H1 (cell line): ENCODE data around the gene C19orf25. TPM values are rescaled to one million over a fixed set of nuclear protein-coding genes. Genes with fewer than 3 reads are reported as not detected.

Source experiments
- CTCF ChIA-PET: fragments of 300-600 bp; sonication (Branson Sonifier 250); formaldehyde crosslinking; loops from one replicate; lab custom pipeline; 2021; ENCODE audit not compliant: partially characterized antibody; lab: Charles Lee
- POLR2A ChIA-PET: fragments of 300-600 bp; sonication (Branson Sonifier 250); formaldehyde crosslinking; loops from one replicate; lab custom pipeline; 2021; ENCODE audit warnings: inconsistent platforms; ENCODE audit not compliant: partially characterized antibody; lab: Charles Lee
- DNase-seq, 2 experiments: peaks; one replicate each; pipeline versions ENCODE4 v3.0.0 to v3.0.0-alpha.2; 2010 to 2022; ENCODE audit warnings: low spot score in 2 of 2, low read depth in 1 of 2, mixed read lengths in 1 of 2
- FAIRE-seq: peaks from 2 replicates; lab custom pipeline; 2011; peaks lifted over from hg19 to GRCh38; lab: Jason Lieb, UNC
- H2AFZ ChIP-seq: 2 replicates; pipeline ENCODE4 v1.8.1; 2012; ENCODE audit warnings: low read length, inconsistent platforms
- H2AK5ac ChIP-seq: 2 replicates; pipeline ENCODE4 v1.6.1; 2013; ENCODE audit warnings: low read depth, low read length
- H2BK120ac ChIP-seq: replicated peaks from 2 replicates; pipeline ENCODE3; 2013; ENCODE audit warnings: low read depth, low read length, inconsistent platforms
- H2BK12ac ChIP-seq: 2 replicates; pipeline ENCODE4 v1.6.1; 2013; ENCODE audit warnings: low read depth, low read length
- H2BK15ac ChIP-seq: 2 replicates; pipeline ENCODE4 v1.6.1; 2013; ENCODE audit warnings: low read length
- H2BK20ac ChIP-seq: 2 replicates; pipeline ENCODE4 v1.6.1; 2013; ENCODE audit warnings: low read length
- H2BK5ac ChIP-seq: 2 replicates; pipeline ENCODE4 v1.6.1; 2013; ENCODE audit warnings: low read depth, low read length
- H3K14ac ChIP-seq: 2 replicates; pipeline ENCODE4 v1.6.1; 2013; ENCODE audit warnings: inconsistent platforms; ENCODE audit not compliant: insufficient read length
- H3K18ac ChIP-seq: 2 replicates; pipeline ENCODE4 v1.6.1; 2013; ENCODE audit warnings: low read length; ENCODE audit errors: extremely low read depth
- H3K23ac ChIP-seq: 2 replicates; pipeline ENCODE4 v1.6.1; 2013; ENCODE audit warnings: inconsistent platforms; ENCODE audit not compliant: insufficient read length
- H3K23me2 ChIP-seq: 2 replicates; pipeline ENCODE4 v1.6.1; 2013; ENCODE audit warnings: low read depth, low read length
- H3K27ac ChIP-seq: 2 replicates; pipeline ENCODE4 v1.6.1; 2011; ENCODE audit warnings: low read depth, low read length, inconsistent platforms
- H3K27me3 ChIP-seq, 4 experiments: replicated peaks in 1 of 4; 1 replicate in 1 of 4; 2 replicates in 3 of 4; pipeline versions ENCODE4 v1.6.1 to v1.8.1; 2011 to 2013; ENCODE audit warnings: low read length in 3 of 4, mild to moderate bottlenecking in 3 of 4, inconsistent platforms in 2 of 4, mixed read lengths in 2 of 4, moderate library complexity in 1 of 4; ENCODE audit not compliant: control insufficient read depth in 3 of 4, insufficient read depth in 3 of 4; ENCODE audit errors: extremely low read depth in 1 of 4
- H3K36me3 ChIP-seq, 4 experiments: 2 replicates each; pipeline versions ENCODE4 v1.6.1 to v1.8.1; 2011 to 2013; ENCODE audit warnings: mild to moderate bottlenecking in 4 of 4, low read length in 3 of 4, moderate library complexity in 2 of 4, control low read depth in 1 of 4, inconsistent platforms in 1 of 4; ENCODE audit not compliant: insufficient read depth in 4 of 4, control insufficient read depth in 2 of 4
- H3K4ac ChIP-seq: replicated peaks from 2 replicates; pipeline ENCODE3; 2013; ENCODE audit warnings: low read length, low read depth, mixed read lengths, inconsistent platforms; ENCODE audit not compliant: insufficient read length
- H3K4me1 ChIP-seq, 4 experiments: replicated peaks in 1 of 4; 1 replicate in 1 of 4; 2 replicates in 3 of 4; pipeline versions ENCODE4 v1.6.1 to v1.8.1; 2011 to 2013; ENCODE audit warnings: low read length in 3 of 4, inconsistent platforms in 2 of 4, mixed read lengths in 1 of 4; ENCODE audit not compliant: insufficient read depth in 4 of 4, control insufficient read depth in 3 of 4
- H3K4me2 ChIP-seq, 2 experiments: 2 replicates each; pipeline versions ENCODE4 v1.6.1 to v1.8.1; 2011 to 2013; ENCODE audit warnings: low read depth in 2 of 2, low read length in 2 of 2, control low read depth in 1 of 2, inconsistent platforms in 1 of 2, mild to moderate bottlenecking in 1 of 2; ENCODE audit not compliant: insufficient read depth in 1 of 2
- H3K4me3 ChIP-seq, 4 experiments: fragments of 200-600, 300-600 bp in 1 of 4; sonication (generic), shearing (Covaris generic), sonication (Bioruptor Twin) in 1 of 4; 2 replicates each; pipeline versions ENCODE4 v1.5.1 to v1.8.1; 2011 to 2016; ENCODE audit warnings: low read length in 4 of 4, low read depth in 3 of 4, control low read depth in 2 of 4, inconsistent platforms in 2 of 4, mild to moderate bottlenecking in 2 of 4, mixed read lengths in 1 of 4, moderate library complexity in 1 of 4; ENCODE audit not compliant: insufficient read depth in 2 of 4; ENCODE audit errors: extremely low read depth in 1 of 4
- H3K56ac ChIP-seq: replicated peaks from 2 replicates; pipeline ENCODE3; 2013; ENCODE audit warnings: low read depth, mild to moderate bottlenecking, mixed read lengths, low read length, inconsistent platforms; ENCODE audit not compliant: insufficient read length
- H3K79me1 ChIP-seq: 2 replicates; pipeline ENCODE4 v1.6.1; 2013; ENCODE audit warnings: low read depth, low read length, control low read depth
- H3K79me2 ChIP-seq, 2 experiments: 2 replicates each; pipeline versions ENCODE4 v1.6.1 to v1.8.1; 2012 to 2013; ENCODE audit warnings: low read length in 2 of 2, mild to moderate bottlenecking in 2 of 2, inconsistent platforms in 1 of 2; ENCODE audit not compliant: insufficient read depth in 2 of 2, control insufficient read depth in 1 of 2
- H3K9ac ChIP-seq, 4 experiments: replicated peaks in 1 of 4; 1 replicate in 1 of 4; 2 replicates in 3 of 4; pipeline versions ENCODE4 v1.6.1 to v1.8.1; 2011 to 2013; ENCODE audit warnings: low read depth in 3 of 4, low read length in 3 of 4, control low read depth in 2 of 4, mild to moderate bottlenecking in 2 of 4, moderate library complexity in 2 of 4, inconsistent platforms in 1 of 4; ENCODE audit errors: extremely low read depth in 1 of 4
- H3K9me3 ChIP-seq, 2 experiments: 2 replicates each; pipeline versions ENCODE4 v1.6.1 to v1.8.1; 2012 to 2013; ENCODE audit warnings: mild to moderate bottlenecking in 2 of 2, moderate library complexity in 2 of 2, control low read depth in 1 of 2, inconsistent platforms in 1 of 2, low read depth in 1 of 2, low read length in 1 of 2, mixed read lengths in 1 of 2; ENCODE audit not compliant: insufficient read depth in 2 of 2
- H4K20me1 ChIP-seq, 2 experiments: replicated peaks in 1 of 2; 2 replicates each; pipeline versions ENCODE3 to v1.8.1; 2011 to 2013; ENCODE audit warnings: inconsistent platforms in 2 of 2, low read length in 2 of 2, mild to moderate bottlenecking in 1 of 2; ENCODE audit not compliant: insufficient read depth in 2 of 2, control insufficient read depth in 1 of 2
- H4K5ac ChIP-seq: 2 replicates; pipeline ENCODE4 v1.6.1; 2013; ENCODE audit warnings: low read length, low read depth, mixed read lengths, inconsistent platforms; ENCODE audit not compliant: insufficient read length
- H4K8ac ChIP-seq: 2 replicates; pipeline ENCODE4 v1.8.0; 2013; ENCODE audit warnings: mild to moderate bottlenecking, moderate library complexity, low read length, inconsistent platforms; ENCODE audit not compliant: insufficient read depth; ENCODE audit errors: extremely low read depth
- H4K91ac ChIP-seq: replicated peaks from 2 replicates; pipeline ENCODE3; 2013; ENCODE audit warnings: low read length, mixed read lengths, inconsistent platforms; ENCODE audit not compliant: insufficient read length
- EP300 ChIP-seq, 2 experiments: IDR thresholded peaks; 1 replicate in 1 of 2; 2 replicates in 1 of 2; pipeline ENCODE4 v1.6.1; 2011 to 2012; ENCODE audit warnings: low read depth in 2 of 2, low read length in 2 of 2, mild to moderate bottlenecking in 2 of 2, borderline replicate concordance in 1 of 2, inconsistent platforms in 1 of 2, moderate library complexity in 1 of 2
- HDAC2 ChIP-seq, 2 experiments: fragments of 300-600 bp in 1 of 2; sonication (generic) in 1 of 2; IDR thresholded peaks; 2 replicates each; pipeline ENCODE4 v1.6.1; 2011 to 2012; ENCODE audit warnings: low read depth in 2 of 2, low read length in 2 of 2, mild to moderate bottlenecking in 2 of 2, moderate library complexity in 2 of 2, borderline replicate concordance in 1 of 2, inconsistent platforms in 1 of 2
- MAX ChIP-seq: IDR thresholded peaks from 2 replicates; pipeline ENCODE4 v1.6.1; 2012; ENCODE audit warnings: inconsistent platforms
- YY1 ChIP-seq: IDR thresholded peaks from 2 replicates; pipeline ENCODE4 v1.6.1; 2011; ENCODE audit warnings: low read depth, mild to moderate bottlenecking, low read length
- WGBS, 2 experiments: shearing (Covaris generic) in 1 of 2; methylation state at CpG; one replicate each; pipeline versions ENCODE4 v1.1.6 to v1.1.7; 2013 to 2015; ENCODE audit warnings: low lambda C conversion rate in 2 of 2, mixed read lengths in 2 of 2, inconsistent platforms in 1 of 2, low coverage in 1 of 2, missing lambda C conversion rate in 1 of 2; ENCODE audit not compliant: insufficient replicate concordance in 2 of 2, insufficient coverage in 1 of 2, insufficient read length in 1 of 2; ENCODE audit errors: extremely low coverage in 1 of 2, missing lambda C conversion rate in 1 of 2; 5-methylcytosine and 5-hydroxymethylcytosine counted together
- polyA plus RNA-seq, 7 experiments: library from polyadenylated mRNA; depleted of rRNA in 3 of 7; stranded (reverse) in 5 of 7; unstranded in 2 of 7; fragments of >200 nt in 5 of 7; fragments of 200-250 nt in 2 of 7; gene quantifications; 1 replicate in 5 of 7; 2 replicates in 1 of 7; 4 replicates in 1 of 7; pipeline versions ENCODE4 v1.2.1 to v1.2.3, GENCODE V29; 2011 to 2013; ENCODE audit warnings: missing spikeins in 2 of 7, mixed read lengths in 2 of 7
- total RNA-seq: library from RNA; stranded (reverse); fragmentation: NEBNext Ultra II Directional; extraction: Animal tissue kit (Norgen Biotek cat#: 25700); gene quantifications from 2 replicates; pipeline ENCODE4 v1.2.1, GENCODE V29; 2021

Gene C19orf25
- total and polyA plus RNA-seq, 2 of the 8 experiments (the other 6 are each of a cell fraction or from before 2014, with no cell fraction given): 41.3 to 67.4 TPM

- Histone ChIP-seq H3K23ac (no peak overlapping the region), H3K9me3 (no peaks in the 10 kb centered on the region), H3K79me2 (no peaks in the 10 kb centered on the region), H3K4me2 (no peak overlapping the region), H4K5ac (no peak overlapping the region), H2AFZ (no peak overlapping the region), H3K4ac (no peak overlapping the region), H4K20me1 (peaks cover 2 to 6% of the 10 kb centered on the region in 2 experiments), H3K23me2 (peaks cover 3% of the 10 kb centered on the region; the same call in 1 of the 2 replicates), H3K27me3 (peaks cover 0 to 19% (median 12%) of the 10 kb centered on the region in 4 experiments; a peak in 4 of 7 replicates), H3K4me3 (no peak overlapping the region), H2BK20ac (no peak overlapping the region), H3K9ac (no peak overlapping the region), H3K27ac (no peak overlapping the region), H3K36me3 (peaks cover 0 to 2% (median 0%) of the 10 kb centered on the region in 4 experiments; a peak in 2 of 8 replicates), H3K79me1 (no peaks in the 10 kb centered on the region; the same call in 1 of the 2 replicates), H3K18ac (no peak overlapping the region), H2BK12ac (peak overlapping the region; percentile 17; the same call in 1 of the 2 replicates), H2AK5ac (peak overlapping the region; percentile 57; the same call in 1 of the 2 replicates), H4K8ac (peak overlapping the region; percentile 85; the same call in 1 of the 2 replicates), H2BK120ac (no peak overlapping the region), H3K14ac (no peak overlapping the region), H4K91ac (no peak overlapping the region), H2BK5ac (no peak overlapping the region), H2BK15ac (no peak overlapping the region), H3K56ac (no peak overlapping the region), H3K4me1 (peaks cover 0 to 28% (median 21%) of the 10 kb centered on the region in 4 experiments; a peak in 6 of 7 replicates)
- FAIRE-seq (no peak), DNase-seq (no peak)
- CTCF ChIA-PET: interaction anchor here (0.8 to 6.9 kb wide), 12 partner anchors 11 to 382 kb away, joined by 3 to 54 read pairs (median 3); no protein-coding TSS in a partner anchor
- 77% methylated on average over 24 of the region's 43 CpGs; no CpG with 5 or more reads in 1 of the 2 experiments for WGBS, 2 experiments
- TF ChIP-seq YY1 (no peak), EP300 (IDR thresholded peaks at IDR 0.05; ENCODE audit: borderline replicate concordance in 1 of 2, low read depth in 2 of 2, low read length in 2 of 2) (no peak), MAX (no peak), HDAC2 (IDR thresholded peaks at IDR 0.05; ENCODE audit: borderline replicate concordance in 1 of 2, low read depth in 2 of 2, low read length in 2 of 2) (no peak)
- POLR2A ChIA-PET: interaction anchor here (0.6 to 9.4 kb wide), 10 partner anchors 11 to 231 kb away, joined by 3 to 109 read pairs (median 4); partner anchors contain the start of gene CIRBP
Measured at GRCh38 chr19:1456121-1456900, 22.7 kb downstream of the C19orf25 start.
